Uterus (tissue), 2 donors: ENCODE data around the gene EEFSEC.

Experiments
- CTCF ChIP-seq, 4 experiments: fragments of 200-600 bp in 2 of 4; fragments of 450-650 bp in 2 of 4; sonication (generic) in 2 of 4; IDR thresholded peaks; one replicate each; pipeline ENCODE4 v1.5.1; 2016 to 2019; ENCODE audit warnings: antibody characterized with exemption in 4 of 4, mild to moderate bottlenecking in 2 of 4, moderate library complexity in 1 of 4
- POLR2A ChIP-seq, 2 donors: fragments of 450-650 bp; IDR thresholded peaks; one replicate each; pipeline ENCODE4 v1.6.1; 2016; ENCODE audit warnings: antibody characterized with exemption in 2 of 2, mild to moderate bottlenecking in 1 of 2, moderate library complexity in 1 of 2

GRCh38 chr3:128205558-128206145 lies 52.4 kb downstream of the EEFSEC start:
- no peak for TF ChIP-seq POLR2A (IDR thresholded peaks at IDR 0.05)
- no peak for TF ChIP-seq CTCF (IDR thresholded peaks at IDR 0.05)
